B cell (primary cell): ENCODE data around the gene PTCD1.

Source experiments
- CTCF ChIP-seq: fragments of 200-600 bp; IDR thresholded peaks from one replicate; pipeline ENCODE4 v1.8.0; 2022; ENCODE audit warnings: antibody characterized with exemption, mild to moderate bottlenecking
- EZH2 ChIP-seq: IDR thresholded peaks from 2 replicates; pipeline ENCODE4 v1.6.1; 2012; ENCODE audit warnings: borderline replicate concordance, low read depth, mild to moderate bottlenecking, moderate library complexity, low read length; ENCODE audit not compliant: insufficient read depth, poor library complexity, severe bottlenecking

DNA sequence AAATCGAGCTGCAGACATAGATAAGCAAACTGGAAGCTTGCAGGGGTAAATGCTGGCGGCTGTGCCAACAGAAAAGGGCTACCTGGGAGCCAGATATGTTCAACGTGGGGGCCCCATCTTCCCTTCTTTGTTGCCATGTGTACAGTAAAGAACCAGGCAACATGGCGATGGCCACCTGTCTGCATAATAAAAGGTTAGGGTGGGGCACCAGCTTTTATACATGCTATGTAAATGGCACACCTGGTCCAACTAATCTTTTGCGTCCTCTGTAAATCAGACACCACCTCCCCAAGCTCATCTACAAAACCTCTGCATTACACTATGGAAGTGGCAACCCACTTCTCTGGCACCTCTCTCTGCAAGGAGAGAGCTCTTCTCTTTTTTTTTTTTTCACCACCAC is 16.0 kb downstream of the PTCD1 start:
- TF ChIP-seq CTCF (no peak), EZH2 (no peak)
